DMS 273 treated with DMSO at 0.1 percent for 48 hours (cell line): Measurements from ENCODE around the gene MAPK13.
"Not testable (repeated sequence)": the region's sequence is repeated elsewhere in the genome, so short reads cannot be mapped to it uniquely, and the experiment has no call there.

Source experiments
- DNase-seq: peaks from one replicate; lab custom pipeline; 2025; lab: John Stamatoyannopoulos, UW

Gene MAPK13

GRCh38 chr6:36129941-36130666 lies at the start of gene MAPK13:
Gene MAPK13 (plus strand): TSS chr6:36130513. CDS start chr6:36130583, 70 bp downstream.
- no peak for DNase-seq

DNA sequence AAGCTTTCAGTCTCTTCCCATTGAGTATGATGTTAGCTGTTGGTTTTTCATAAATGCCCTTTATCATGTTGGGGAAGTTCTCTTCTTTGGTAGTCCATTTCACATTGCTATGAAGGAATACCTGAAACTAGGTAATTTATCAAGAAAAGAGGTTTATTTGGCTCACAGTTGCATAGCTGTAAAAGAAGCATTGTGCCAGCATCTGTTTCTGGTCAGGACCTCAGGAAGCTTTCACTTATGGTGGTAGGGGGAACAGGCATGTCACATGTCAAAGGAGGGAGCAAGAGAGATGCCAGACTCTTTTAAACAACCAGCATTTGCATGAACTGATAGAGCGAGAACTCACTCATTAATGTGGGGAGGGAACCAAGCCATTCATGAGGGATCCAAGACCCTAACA lies 48.0 kb upstream of the MAPK13 start:
- DNase-seq: no peak

DNA sequence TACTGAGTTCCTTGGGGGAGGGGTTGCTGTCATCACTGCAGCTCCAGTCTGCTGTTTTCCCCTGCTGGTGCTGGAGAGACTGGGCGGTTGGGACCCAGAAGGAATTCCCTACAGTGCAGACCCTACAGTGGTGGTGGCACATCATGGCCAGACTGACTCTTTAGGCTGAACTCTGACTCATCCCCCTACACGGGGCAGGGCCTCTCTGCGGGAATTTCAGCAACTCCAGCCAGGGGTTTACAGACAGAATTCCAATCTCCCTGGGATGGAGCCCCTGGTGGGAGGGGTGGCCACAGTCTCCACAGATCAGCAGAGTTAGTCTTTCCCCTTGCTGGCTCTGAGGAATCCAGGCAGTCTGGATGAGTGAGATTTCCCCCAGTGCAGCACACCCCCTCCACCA lies 46.9 kb upstream of the MAPK13 start:
- DNase-seq: no peak

- DNase-seq: not testable (repeated sequence)
These were observed 42.1 kb upstream of the MAPK13 start for GRCh38 chr6:36088204-36088603.

GRCh38 chr6:36089048-36089447 lies 41.3 kb upstream of the MAPK13 start:
- DNase-seq: no peak

DNA sequence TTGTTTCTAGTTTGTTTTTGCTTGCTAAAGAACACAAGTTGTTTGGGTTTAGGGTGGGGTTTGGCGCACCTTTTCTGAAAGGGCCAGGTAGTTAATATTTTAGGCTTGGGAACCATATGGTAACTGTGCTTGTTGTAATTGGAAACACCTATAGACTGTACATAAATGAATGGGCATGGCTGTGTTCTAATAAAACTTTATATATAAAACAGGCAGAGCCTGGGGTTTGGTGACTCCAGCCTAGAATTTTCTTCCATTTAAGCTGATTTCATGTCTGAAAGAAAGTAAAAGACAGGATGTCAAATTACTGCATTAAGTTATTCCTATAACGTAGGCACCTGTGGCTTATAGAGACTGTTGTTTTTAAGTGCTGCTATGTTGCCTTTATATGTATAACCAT lies 36.1 kb upstream of the MAPK13 start:
- no peak for DNase-seq

- peak; percentile 15 for DNase-seq
These were observed 35.4 kb upstream of the MAPK13 start for GRCh38 chr6:36094753-36095496.

GRCh38 chr6:36095497-36096391 lies 34.6 kb upstream of the MAPK13 start:
- no peak for DNase-seq

DNA sequence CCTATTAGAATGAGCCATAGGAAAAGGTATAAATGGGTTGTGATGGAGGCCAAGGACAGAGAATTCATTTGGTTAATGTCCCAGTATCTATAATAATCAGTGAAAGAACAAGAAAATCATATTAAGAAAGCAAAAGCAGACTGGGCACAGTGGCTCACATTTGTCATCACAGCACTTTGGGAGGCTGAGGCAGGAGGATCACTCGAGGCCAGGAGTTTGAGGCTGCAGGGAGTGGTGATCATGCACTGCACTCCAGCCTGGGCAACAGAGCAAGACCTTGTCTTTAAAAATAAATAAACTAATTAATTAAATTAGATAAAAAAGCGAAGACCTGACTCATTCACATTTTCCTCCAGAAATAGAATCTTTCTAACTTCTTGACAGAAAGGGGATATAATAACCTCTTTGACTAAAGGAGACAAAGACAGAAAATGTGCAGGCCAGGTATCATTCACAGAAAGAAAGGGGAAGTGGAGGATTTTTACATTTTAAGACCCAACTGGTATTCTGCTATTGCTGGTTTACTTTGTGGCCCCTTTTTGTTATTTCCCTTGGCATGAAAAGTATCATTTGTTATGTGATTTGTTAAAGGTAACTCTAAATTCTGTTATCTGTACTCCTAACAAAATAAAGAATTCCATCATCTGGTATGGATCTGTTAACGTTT lies 31.9 kb upstream of the MAPK13 start:
- DNase-seq: no peak

DNA sequence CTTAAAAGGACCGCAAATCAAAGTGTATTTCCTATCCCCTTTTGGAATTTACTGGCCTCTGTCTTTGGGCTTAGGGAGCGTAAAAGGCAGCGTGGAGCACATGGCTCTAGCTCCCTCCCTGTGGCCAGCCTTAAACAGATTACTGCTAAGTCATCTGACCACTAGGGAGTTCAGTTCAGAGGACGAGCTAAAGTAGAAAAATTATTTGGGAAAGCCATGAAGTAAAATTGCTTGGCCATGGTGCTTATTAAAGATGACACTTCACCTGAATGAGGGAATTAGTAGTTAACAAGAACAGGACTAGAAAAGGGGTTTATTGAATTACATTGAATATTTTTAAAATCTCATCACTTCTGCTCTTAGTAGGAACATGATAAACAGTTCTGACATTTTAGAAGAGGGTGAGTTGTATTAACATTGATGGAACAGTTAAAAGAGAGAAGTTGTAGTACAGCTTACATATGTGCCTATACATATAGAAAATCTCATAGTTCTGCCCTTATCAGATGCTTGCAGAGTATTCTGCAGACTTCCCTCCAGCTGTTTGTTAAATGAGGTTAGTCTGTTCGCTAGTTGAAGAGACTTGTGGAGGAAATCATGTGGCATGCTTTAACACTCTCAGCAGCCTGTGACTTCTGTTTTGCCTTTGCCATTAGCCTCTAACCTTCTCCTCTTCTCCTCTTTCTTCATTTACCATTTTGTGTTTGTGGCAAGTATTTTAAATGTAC lies 31.2 kb upstream of the MAPK13 start:
- DNase-seq: no peak

- no peak for DNase-seq
These were observed 30.3 kb upstream of the MAPK13 start for GRCh38 chr6:36099869-36100483.

DNA sequence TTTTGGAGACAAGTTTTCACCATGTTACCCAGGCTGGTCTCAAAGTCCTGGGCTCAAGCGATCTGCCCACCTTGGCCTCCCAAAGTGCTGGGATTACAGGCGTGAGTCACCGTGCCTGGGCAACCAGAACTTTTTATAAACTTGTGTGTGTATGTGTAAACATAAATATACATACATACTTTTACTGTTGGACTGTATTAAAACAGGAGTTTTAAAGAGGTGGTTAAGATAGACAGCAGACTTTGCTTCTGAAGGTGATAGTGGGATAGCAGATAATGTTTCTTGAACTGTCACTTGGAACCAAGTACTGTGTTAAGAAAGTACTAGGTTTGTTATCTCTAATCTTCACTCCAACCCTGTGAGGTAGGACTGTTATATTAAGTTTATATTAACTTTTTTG lies 28.6 kb upstream of the MAPK13 start:
- no peak for DNase-seq

DNA sequence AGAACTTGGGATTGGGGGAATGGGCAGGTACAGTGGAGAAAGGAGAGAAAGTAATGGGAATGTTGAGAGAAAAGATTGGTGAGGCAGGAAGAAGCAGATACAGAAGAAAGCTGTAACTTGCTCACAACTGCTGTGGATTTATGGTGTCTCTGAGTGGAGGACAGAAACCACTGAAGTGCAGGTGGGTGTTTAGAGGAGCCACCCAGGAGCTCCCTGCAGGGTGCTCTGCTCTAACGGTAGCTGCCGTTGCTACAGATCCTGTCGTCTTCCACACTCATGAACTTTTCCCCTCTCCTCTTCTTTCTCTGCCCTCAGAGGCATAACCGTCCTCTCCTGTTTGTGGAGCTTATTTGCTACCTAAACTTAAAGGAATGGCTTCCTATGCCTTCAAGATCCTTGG lies 27.5 kb upstream of the MAPK13 start:
- no peak for DNase-seq

- peak; percentile 93 for DNase-seq
These were observed 25.5 kb upstream of the MAPK13 start for GRCh38 chr6:36104836-36105235.

- DNase-seq: no peak
These were observed 21.2 kb upstream of the MAPK13 start for GRCh38 chr6:36109092-36109491.

DNA sequence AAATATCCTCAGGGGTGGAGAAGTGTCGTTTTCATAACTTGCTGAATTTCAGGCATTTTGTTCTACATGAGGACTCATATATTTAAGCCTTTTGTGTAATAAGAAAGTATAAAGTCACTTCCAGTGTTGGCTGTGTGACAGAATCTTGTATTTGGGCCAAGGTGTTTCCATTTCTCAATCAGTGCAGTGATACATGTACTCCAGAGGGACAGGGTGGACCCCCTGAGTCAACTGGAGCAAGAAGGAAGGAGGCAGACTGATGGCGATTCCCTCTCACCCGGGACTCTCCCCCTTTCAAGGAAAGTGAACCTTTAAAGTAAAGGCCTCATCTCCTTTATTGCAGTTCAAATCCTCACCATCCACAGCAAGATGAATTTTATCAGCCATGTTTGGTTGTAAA lies 20.3 kb upstream of the MAPK13 start:
- no peak for DNase-seq

DNA sequence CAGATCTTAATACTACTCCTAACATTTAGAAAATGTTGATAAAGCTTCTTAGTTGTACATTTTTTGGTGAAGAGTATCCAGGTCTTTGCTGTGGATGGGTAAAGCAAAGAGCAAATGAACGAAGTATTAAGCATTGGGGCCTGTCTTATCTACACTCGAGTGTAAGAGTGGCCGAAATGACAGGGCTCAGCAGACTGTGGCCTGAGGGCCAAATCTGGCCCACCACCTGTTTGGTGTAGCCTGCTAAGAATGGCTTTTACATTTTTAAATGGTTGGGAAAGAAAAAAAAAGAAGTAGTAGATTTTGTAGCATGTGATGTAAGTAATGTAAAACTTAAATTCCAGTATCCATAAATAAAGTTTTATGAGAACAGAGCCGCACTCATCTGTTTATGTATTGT lies 19.4 kb upstream of the MAPK13 start:
- no peak for DNase-seq

DNA sequence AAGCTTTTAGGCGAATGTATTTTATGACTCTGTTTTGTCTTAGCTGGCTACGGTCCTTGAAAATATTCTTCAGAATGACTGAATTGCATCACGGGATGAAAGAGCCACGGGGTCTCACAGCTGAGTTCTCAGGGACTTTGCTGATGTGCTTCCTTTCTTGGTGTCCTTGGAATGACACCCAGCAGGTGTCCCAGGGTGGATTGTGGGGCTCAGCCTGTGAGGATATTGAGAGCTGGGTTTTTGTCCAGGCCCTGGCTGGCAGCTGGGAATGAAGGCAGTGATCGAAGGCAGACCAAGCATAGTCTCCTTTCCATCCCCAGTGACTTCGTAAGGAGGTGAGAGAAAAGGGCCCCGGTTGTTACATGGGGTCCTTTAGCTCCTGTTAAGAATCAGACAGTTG lies 18.8 kb upstream of the MAPK13 start:
- DNase-seq: no peak

- DNase-seq: no peak
These were observed 17.3 kb upstream of the MAPK13 start for GRCh38 chr6:36113049-36113448.

DNA sequence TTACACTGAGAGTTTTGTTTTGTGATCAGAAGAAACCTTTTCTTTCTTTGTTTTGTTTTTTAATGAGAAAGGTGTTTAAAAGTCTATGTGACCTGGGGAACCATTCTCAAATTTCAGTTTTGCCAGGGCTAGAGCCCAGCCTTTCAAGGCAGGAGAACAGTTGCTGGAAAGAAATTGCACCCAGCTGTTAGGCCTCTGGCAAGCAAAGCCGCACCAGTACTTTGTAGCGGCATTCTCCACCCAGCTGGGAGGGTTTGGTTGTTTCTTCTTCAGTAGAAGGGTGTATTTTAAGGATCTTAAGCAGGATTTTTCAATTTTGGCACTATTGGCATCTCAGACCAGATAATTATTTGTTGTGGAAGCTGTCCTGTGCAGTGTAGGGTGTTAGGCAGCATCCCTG lies 16.6 kb upstream of the MAPK13 start:
- DNase-seq: no peak
